PC-3 (cell line): ENCODE results near the gene EFNA5.

Source experiments
- CTCF ChIP-seq: fragments of 300-600 bp; sonication (generic); conservative IDR thresholded peaks from 2 replicates; pipeline ENCODE4 v1.5.1; 2017; ENCODE audit warnings: antibody characterized with exemption, low read depth, mild to moderate bottlenecking, low read length
- EZH2 ChIP-seq: fragments of 300-600 bp; sonication (generic); IDR thresholded peaks from one replicate; pipeline ENCODE4 v1.6.1; 2017; ENCODE audit warnings: antibody characterized with exemption, mild to moderate bottlenecking, low read length; ENCODE audit not compliant: unreplicated experiment

- TF ChIP-seq CTCF (no peak), EZH2 (no peak)
Observed at GRCh38 chr5:107543868-107544267, 126.9 kb downstream of the EFNA5 start.
